H9 (cell line): ENCODE results near the gene BEGAIN. TPM values are rescaled to one million over a fixed set of nuclear protein-coding genes. Genes with fewer than 3 reads are reported as not detected.

ENCODE experiments used
- DNase-seq: peaks from one replicate; pipeline ENCODE4 v3.0.0-alpha.2; 2017
- H2AFZ ChIP-seq: one replicate; pipeline ENCODE4 v1.6.1; 2013; ENCODE audit warnings: mild to moderate bottlenecking, low read length, control low read depth, moderate library complexity
- H2AK5ac ChIP-seq: 2 replicates; pipeline ENCODE4 v1.6.1; 2013; ENCODE audit warnings: low read length, control low read depth, mixed read lengths; ENCODE audit not compliant: insufficient read length
- H2BK120ac ChIP-seq: one replicate; pipeline ENCODE4 v1.6.1; 2013; ENCODE audit warnings: low read depth, mild to moderate bottlenecking, low read length, control low read depth, inconsistent platforms; ENCODE audit not compliant: poor library complexity, severe bottlenecking
- H2BK12ac ChIP-seq: 2 replicates; pipeline ENCODE4 v1.6.1; 2013; ENCODE audit warnings: low read length, control low read depth, mixed read lengths, low read depth; ENCODE audit not compliant: insufficient read length
- H2BK15ac ChIP-seq: 2 replicates; pipeline ENCODE4 v1.6.1; 2013; ENCODE audit warnings: low read depth, low read length, control low read depth
- H2BK20ac ChIP-seq: one replicate; pipeline ENCODE4 v1.6.1; 2013; ENCODE audit warnings: low read depth, mild to moderate bottlenecking, low read length, control low read depth, inconsistent platforms; ENCODE audit not compliant: poor library complexity, severe bottlenecking
- H2BK5ac ChIP-seq: 2 replicates; pipeline ENCODE4 v1.6.1; 2013; ENCODE audit warnings: low read length, control low read depth, mixed read lengths; ENCODE audit not compliant: insufficient read length
- H3K14ac ChIP-seq: 2 replicates; pipeline ENCODE4 v1.6.1; 2013; ENCODE audit warnings: low read length, control low read depth; ENCODE audit not compliant: insufficient read depth
- H3K18ac ChIP-seq: 2 replicates; pipeline ENCODE4 v1.6.1; 2013; ENCODE audit warnings: low read depth, mild to moderate bottlenecking, mixed read lengths, low read length, control low read depth; ENCODE audit not compliant: insufficient read length
- H3K23ac ChIP-seq: 2 replicates; pipeline ENCODE4 v1.6.1; 2013; ENCODE audit warnings: low read length, control low read depth, mixed read lengths, low read depth; ENCODE audit not compliant: insufficient read length
- H3K23me2 ChIP-seq: 2 replicates; pipeline ENCODE4 v1.6.1; 2013; ENCODE audit warnings: low read depth, mild to moderate bottlenecking, mixed read lengths, low read length, control low read depth; ENCODE audit not compliant: insufficient read length, poor library complexity, severe bottlenecking
- H3K27ac ChIP-seq: 2 replicates; pipeline ENCODE4 v1.5.1; 2013; ENCODE audit warnings: low read length, control low read depth, mixed read lengths, low read depth; ENCODE audit not compliant: insufficient read length
- H3K27me3 ChIP-seq: 2 replicates; pipeline ENCODE4 v1.6.1; 2013; ENCODE audit warnings: low read length, control low read depth, inconsistent platforms; ENCODE audit not compliant: insufficient read depth
- H3K4ac ChIP-seq: 2 replicates; pipeline ENCODE4 v1.6.1; 2013; ENCODE audit warnings: low read depth, mild to moderate bottlenecking, control low read depth, inconsistent platforms, low read length, moderate library complexity
- H3K4me1 ChIP-seq: 2 replicates; pipeline ENCODE4 v1.6.1; 2013; ENCODE audit warnings: low read length, control low read depth, inconsistent platforms; ENCODE audit not compliant: insufficient read depth
- H3K4me2 ChIP-seq: 2 replicates; pipeline ENCODE4 v1.6.1; 2013; ENCODE audit warnings: low read length, control low read depth, mixed read lengths; ENCODE audit not compliant: insufficient read length, insufficient read depth
- H3K56ac ChIP-seq: 2 replicates; pipeline ENCODE4 v1.6.1; 2013; ENCODE audit warnings: low read depth, mild to moderate bottlenecking, mixed read lengths, low read length, control low read depth; ENCODE audit not compliant: insufficient read length
- H3K79me1 ChIP-seq: 2 replicates; pipeline ENCODE4 v1.6.1; 2013; ENCODE audit warnings: low read depth, mild to moderate bottlenecking, moderate library complexity, low read length, control low read depth, inconsistent platforms; ENCODE audit not compliant: insufficient read depth, poor library complexity, severe bottlenecking
- H3K79me2 ChIP-seq: 2 replicates; pipeline ENCODE4 v1.6.1; 2013; ENCODE audit warnings: low read length, control low read depth, inconsistent platforms; ENCODE audit not compliant: insufficient read depth
- H3K9ac ChIP-seq: 2 replicates; pipeline ENCODE4 v1.6.1; 2013; ENCODE audit warnings: low read length, control low read depth, mixed read lengths; ENCODE audit not compliant: insufficient read length; ENCODE audit errors: extremely low read depth
- H3K9me3 ChIP-seq: one replicate; pipeline ENCODE4 v1.6.1; 2013; ENCODE audit warnings: low read depth, low read length, inconsistent platforms; ENCODE audit not compliant: control insufficient read depth
- H3T11ph ChIP-seq: one replicate; pipeline ENCODE4 v1.6.1; 2013; ENCODE audit warnings: mild to moderate bottlenecking, low read length, control low read depth, inconsistent platforms
- H4K20me1 ChIP-seq: one replicate; pipeline ENCODE4 v1.6.1; 2013; ENCODE audit not compliant: control insufficient read depth, insufficient read length, insufficient read depth
- H4K5ac ChIP-seq: 2 replicates; pipeline ENCODE4 v1.6.1; 2013; ENCODE audit warnings: low read depth, mild to moderate bottlenecking, mixed read lengths, low read length, control low read depth; ENCODE audit not compliant: insufficient read length
- H4K8ac ChIP-seq: replicated peaks from 2 replicates; pipeline ENCODE4 v1.6.1; 2013; ENCODE audit warnings: low read length, control low read depth, mixed read lengths, low read depth; ENCODE audit not compliant: insufficient read length
- H4K91ac ChIP-seq: 2 replicates; pipeline ENCODE4 v1.6.1; 2013; ENCODE audit warnings: low read depth, mild to moderate bottlenecking, moderate library complexity, mixed read lengths, low read length, control low read depth; ENCODE audit not compliant: insufficient read length
- H3K27ac Mint-ChIP-seq, 3 experiments: 2 replicates in 2 of 3; 3 replicates in 1 of 3; pipeline ENCODE4 v1.8.0; 2020 to 2021; ENCODE audit warnings: mixed read lengths in 3 of 3, mild to moderate bottlenecking in 1 of 3, moderate library complexity in 1 of 3
- H3K27me3 Mint-ChIP-seq: 2 replicates; pipeline ENCODE4 v1.8.0; 2021; ENCODE audit warnings: low read depth, mild to moderate bottlenecking, moderate library complexity, mixed read lengths
- H3K36me3 Mint-ChIP-seq, 3 experiments: 2 replicates in 2 of 3; 3 replicates in 1 of 3; pipeline ENCODE4 v1.8.0; 2020 to 2021; ENCODE audit warnings: low read depth in 3 of 3, mixed read lengths in 3 of 3; ENCODE audit not compliant: insufficient read depth in 1 of 3
- H3K4me1 Mint-ChIP-seq, 2 experiments: 2 replicates each; pipeline ENCODE4 v1.8.0; 2020; ENCODE audit warnings: mixed read lengths in 2 of 2
- H3K4me3 Mint-ChIP-seq, 2 experiments: 2 replicates in 1 of 2; 3 replicates in 1 of 2; pipeline ENCODE4 v1.8.0; 2020 to 2021; ENCODE audit warnings: mild to moderate bottlenecking in 2 of 2, mixed read lengths in 2 of 2, moderate library complexity in 1 of 2
- H3K9me3 Mint-ChIP-seq, 2 experiments: 2 replicates in 1 of 2; 3 replicates in 1 of 2; pipeline ENCODE4 v1.8.0; 2020; ENCODE audit warnings: mild to moderate bottlenecking in 2 of 2, mixed read lengths in 2 of 2, moderate library complexity in 1 of 2
- WGBS: extraction: QIAGEN DNeasy Blood & Tissue Kit; methylation state at CpG from one replicate; pipeline ENCODE4 v1.1.7; 2013; ENCODE audit warnings: missing lambda C conversion rate, low lambda C conversion rate, mixed read lengths; ENCODE audit not compliant: insufficient read length; ENCODE audit errors: extremely low coverage; 5-methylcytosine and 5-hydroxymethylcytosine counted together
- total RNA-seq: library from RNA; stranded (reverse); gene quantifications from 2 replicates; pipeline ENCODE4 v1.2.1, GENCODE V29; 2021
- TF ChIP-seq, protein P1 (sequence below): fragments of 200-600 bp; sonication (generic); conservative IDR thresholded peaks from 3 replicates; pipeline ENCODE4 v1.8.0; 2021; ENCODE audit warnings: antibody characterized with exemption, mild to moderate bottlenecking

Gene BEGAIN
- total RNA-seq, 1 experiment from 2014 or later, result 2.6 TPM

DNA sequence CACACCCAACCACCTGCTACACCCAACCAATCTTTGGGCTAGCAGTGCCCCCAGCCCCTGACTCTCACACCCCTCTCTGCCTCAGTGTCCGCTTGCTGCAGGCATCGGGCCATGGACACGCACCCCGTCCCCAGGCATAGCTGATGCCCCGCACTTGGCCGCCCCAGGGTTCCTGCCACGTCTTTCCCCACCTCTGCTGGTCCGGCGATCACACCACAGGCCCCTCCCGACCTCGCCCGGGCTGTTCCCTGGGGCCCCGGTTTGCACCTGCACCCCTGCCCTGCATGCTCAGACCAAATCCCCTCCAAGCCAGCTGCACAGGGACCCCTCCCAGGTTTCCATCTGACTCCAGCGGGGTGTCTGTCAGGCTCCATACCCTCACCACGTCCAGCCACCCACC is 38.3 kb downstream of the BEGAIN start:
- no peaks in the 10 kb centered on the region for H3K23me2 ChIP-seq
- H3K79me1 ChIP-seq, result no peaks in the 10 kb centered on the region
- H3K9ac ChIP-seq, result no peak overlapping the region
- no peak overlapping the region for H3K18ac ChIP-seq
- no peak overlapping the region for H3K27ac ChIP-seq
- no peaks in the 10 kb centered on the region for H3K9me3 ChIP-seq
- H3K4me1 Mint-ChIP-seq, result peaks cover 8 to 12% of the 10 kb centered on the region in 2 experiments
- no peak overlapping the region for H3K4me2 ChIP-seq
- no peak overlapping the region for H2AK5ac ChIP-seq
- no peak for DNase-seq
- H2BK5ac ChIP-seq, result no peak overlapping the region
- H3K23ac ChIP-seq, result no peak overlapping the region
- no peaks in the 10 kb centered on the region for H3K79me2 ChIP-seq
- no peak overlapping the region for H4K8ac ChIP-seq
- WGBS, result no CpG with 5 or more reads among the region's 15 CpGs
- no peaks in the 10 kb centered on the region for H4K20me1 ChIP-seq
- no peak overlapping the region for H3T11ph ChIP-seq
- no peaks in the 10 kb centered on the region for H3K27me3 ChIP-seq
- no peak overlapping the region for H3K14ac ChIP-seq
- no peak overlapping the region for H3K27ac Mint-ChIP-seq
- H3K36me3 Mint-ChIP-seq, result no peaks in the 10 kb centered on the region
- H2BK12ac ChIP-seq, result no peak overlapping the region
- no peak overlapping the region for H4K5ac ChIP-seq
- H2BK20ac ChIP-seq, result no peak overlapping the region
- H3K4me3 Mint-ChIP-seq, result no peak overlapping the region
- no peaks in the 10 kb centered on the region; a peak in 1 of 5 replicates for H3K9me3 Mint-ChIP-seq
- no peak overlapping the region for H3K56ac ChIP-seq
- H2AFZ ChIP-seq, result no peak overlapping the region
- H2BK15ac ChIP-seq, result no peak overlapping the region
- no peak overlapping the region for H4K91ac ChIP-seq
- H3K27me3 Mint-ChIP-seq, result peaks cover 4% of the 10 kb centered on the region; the same call in 1 of the 2 replicates
- no peak overlapping the region for H2BK120ac ChIP-seq
- H3K4me1 ChIP-seq, result peaks cover 3% of the 10 kb centered on the region; the same call in 1 of the 2 replicates
- no peak overlapping the region for H3K4ac ChIP-seq
- TF ChIP-seq, protein P1, sequence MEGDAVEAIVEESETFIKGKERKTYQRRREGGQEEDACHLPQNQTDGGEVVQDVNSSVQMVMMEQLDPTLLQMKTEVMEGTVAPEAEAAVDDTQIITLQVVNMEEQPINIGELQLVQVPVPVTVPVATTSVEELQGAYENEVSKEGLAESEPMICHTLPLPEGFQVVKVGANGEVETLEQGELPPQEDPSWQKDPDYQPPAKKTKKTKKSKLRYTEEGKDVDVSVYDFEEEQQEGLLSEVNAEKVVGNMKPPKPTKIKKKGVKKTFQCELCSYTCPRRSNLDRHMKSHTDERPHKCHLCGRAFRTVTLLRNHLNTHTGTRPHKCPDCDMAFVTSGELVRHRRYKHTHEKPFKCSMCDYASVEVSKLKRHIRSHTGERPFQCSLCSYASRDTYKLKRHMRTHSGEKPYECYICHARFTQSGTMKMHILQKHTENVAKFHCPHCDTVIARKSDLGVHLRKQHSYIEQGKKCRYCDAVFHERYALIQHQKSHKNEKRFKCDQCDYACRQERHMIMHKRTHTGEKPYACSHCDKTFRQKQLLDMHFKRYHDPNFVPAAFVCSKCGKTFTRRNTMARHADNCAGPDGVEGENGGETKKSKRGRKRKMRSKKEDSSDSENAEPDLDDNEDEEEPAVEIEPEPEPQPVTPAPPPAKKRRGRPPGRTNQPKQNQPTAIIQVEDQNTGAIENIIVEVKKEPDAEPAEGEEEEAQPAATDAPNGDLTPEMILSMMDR, result no peak
